ENCODE results near the gene TNK2.
A peak's percentile ranks its signal among the peaks of the same experiment; 100 is the strongest.
"Not testable (repeated sequence)": the region's sequence is repeated elsewhere in the genome, so short reads cannot be mapped to it uniquely, and the experiment has no call there.

Gene TNK2

GRCh38 chr3:195916291-195916690, 7.9 kb upstream of the TNK2 start:
- no peak for DNase-seq

- DNase-seq: peak; percentile 97
Observed at GRCh38 chr3:195914648-195915473, 6.5 kb upstream of the TNK2 start.

GRCh38 chr3:195914146-195914545, 5.8 kb upstream of the TNK2 start:
- DNase-seq: not testable (repeated sequence)

GRCh38 chr3:195913382-195913781, 5.0 kb upstream of the TNK2 start:
- no peak for DNase-seq

GRCh38 chr3:195911946-195912270, 3.6 kb upstream of the TNK2 start:
- no peak for DNase-seq

- no peak for DNase-seq
Observed at GRCh38 chr3:195911041-195911945, 2.9 kb upstream of the TNK2 start.

GRCh38 chr3:195910499-195910845, 2.1 kb upstream of the TNK2 start:
- no peak for DNase-seq

GRCh38 chr3:195909644-195910498, 1.5 kb upstream of the TNK2 start:
- peak; percentile 79 for DNase-seq

GRCh38 chr3:195908694-195909581, 587 bp upstream of the TNK2 start:
- DNase-seq: no peak

GRCh38 chr3:195907684-195907933, 742 bp downstream of the TNK2 start:
- DNase-seq: no peak

- DNase-seq: no peak
Observed at GRCh38 chr3:195906865-195907683, 1.3 kb downstream of the TNK2 start.

GRCh38 chr3:195905970-195906864, 2.1 kb downstream of the TNK2 start:
- DNase-seq: peak; percentile 37

GRCh38 chr3:195904368-195904767, 4.0 kb downstream of the TNK2 start:
- DNase-seq: no peak

- no peak for DNase-seq
Observed at GRCh38 chr3:195903950-195904290, 4.4 kb downstream of the TNK2 start.

- not testable (repeated sequence) for DNase-seq
Observed at GRCh38 chr3:195902634-195903033, 5.7 kb downstream of the TNK2 start.

- DNase-seq: peak; percentile 82
Observed at GRCh38 chr3:195901836-195902585, 6.3 kb downstream of the TNK2 start.

GRCh38 chr3:195900436-195901355, 7.7 kb downstream of the TNK2 start:
- DNase-seq: peak; percentile 59

- DNase-seq: no peak
Observed at GRCh38 chr3:195899701-195900435, 8.5 kb downstream of the TNK2 start.

Measured in fibroblast of skin of scalp (primary cell).